Activated T-helper 2 cell treated with anti-CD3 and anti-CD28 coated beads, Interferon-gamma antibody, Interleukin-2, Interleukin-4, amounts not matched to agents 10 μg/mL and 5 μg/mL and 100 μg/mL, durations not matched to agents 14 hours and 24 hours and 36 hours (primary cell): ENCODE results near the gene ITGB1. TPM values are rescaled to one million over a fixed set of nuclear protein-coding genes. Genes with fewer than 3 reads are reported as not detected.
"Not testable (repeated sequence)": the region's sequence is repeated elsewhere in the genome, so short reads cannot be mapped to it uniquely, and the experiment has no call there.

Experiments used
- DNase-seq: peaks from one replicate; pipeline ENCODE4 v3.0.0; 2021; ENCODE audit warnings: low spot score
- H3K27ac Mint-ChIP-seq: one replicate; pipeline ENCODE4 v1.8.0; 2021; ENCODE audit warnings: mixed read lengths
- H3K27me3 Mint-ChIP-seq: one replicate; pipeline ENCODE4 v1.8.0; 2021; ENCODE audit warnings: low read depth, mixed read lengths
- H3K36me3 Mint-ChIP-seq: one replicate; pipeline ENCODE4 v1.8.0; 2021; ENCODE audit warnings: low read depth, mixed read lengths
- H3K4me1 Mint-ChIP-seq: one replicate; pipeline ENCODE4 v1.8.0; 2021; ENCODE audit warnings: low read depth, mixed read lengths
- H3K4me3 Mint-ChIP-seq: one replicate; pipeline ENCODE4 v1.8.0; 2021; ENCODE audit warnings: low read depth, mild to moderate bottlenecking, moderate library complexity, mixed read lengths
- H3K9me3 Mint-ChIP-seq: one replicate; pipeline ENCODE4 v1.8.0; 2021; ENCODE audit warnings: mixed read lengths
- intact Hi-C: fragments of 100-400 bp; cut with micrococcal nuclease; formaldehyde crosslinking; loops from one replicate; pipeline ENCODE4 v1.15.1; 2023
- total RNA-seq: library from RNA; stranded (reverse); gene quantifications from 2 replicates; pipeline ENCODE4 v1.2.3, GENCODE V29; 2022

Gene ITGB1
- 77.8 and 78.7 TPM in 2 replicates for total RNA-seq

DNA sequence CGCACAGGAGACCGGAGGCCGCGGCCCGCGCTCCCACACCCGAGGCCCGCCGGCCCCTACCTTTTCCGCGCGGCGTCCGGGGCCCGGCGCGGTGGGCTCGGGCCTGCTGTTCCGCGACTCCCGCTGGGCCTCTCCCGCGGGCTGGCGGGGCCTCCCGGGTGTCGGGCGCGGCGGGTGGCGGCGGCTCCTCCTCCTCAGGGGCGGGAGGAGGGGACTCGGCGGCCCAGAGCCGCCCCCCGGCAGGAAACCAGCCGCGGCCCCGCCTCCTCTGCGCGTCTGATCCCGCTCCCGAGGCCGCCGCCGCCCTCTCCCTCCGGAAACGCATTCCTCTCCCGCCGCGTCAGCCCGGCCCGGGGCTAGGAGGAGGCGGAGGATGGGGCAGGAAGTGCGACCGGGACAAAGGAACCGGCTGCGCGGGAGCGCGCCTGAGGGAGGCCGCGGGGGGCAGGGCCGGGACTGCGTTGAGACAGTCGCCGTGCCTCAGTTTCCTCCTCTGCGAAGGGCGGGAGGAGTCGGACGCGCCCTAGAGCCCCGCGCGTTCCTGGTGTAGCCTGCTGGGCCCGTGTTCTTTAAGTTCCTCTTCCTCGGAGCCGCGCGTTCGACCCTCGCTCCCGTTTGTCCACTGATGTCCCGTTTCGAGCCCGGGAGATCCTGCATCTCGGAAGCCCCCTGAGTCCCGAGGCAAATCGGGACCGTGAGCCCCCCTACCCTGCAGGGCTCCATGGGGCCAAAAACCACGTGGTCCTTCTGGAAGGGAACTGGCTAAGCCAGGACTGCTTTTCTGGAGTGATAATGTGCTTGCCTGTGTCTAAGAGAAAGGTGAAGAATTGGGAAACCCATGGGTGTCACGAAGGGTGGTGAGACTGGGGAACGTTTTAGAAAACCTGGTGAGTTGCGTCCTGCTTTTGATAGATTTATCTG lies at the start of gene ITGB1:
TSS of gene ITGB1 (minus strand) at position 146 of the 921 bp plus-strand sequence. CDS start 22,672 bp downstream, outside the sequence.
- H3K4me1 Mint-ChIP-seq = peaks cover 45% of the 10 kb centered on the region
- intact Hi-C loops = loop anchor here (1.0 to 5.0 kb wide), 5 partner anchors 22 to 580 kb away; partner anchors contain the start of gene CCDC7
- H3K36me3 Mint-ChIP-seq = peaks cover 7% of the 10 kb centered on the region
- no peaks in the 10 kb centered on the region for H3K9me3 Mint-ChIP-seq
- peak within 1 kb of the TSS; percentile 81 for H3K4me3 Mint-ChIP-seq
- H3K27ac Mint-ChIP-seq = peak within 1 kb of the TSS; percentile 90
- no peaks in the 10 kb centered on the region for H3K27me3 Mint-ChIP-seq
- peak; percentile 79 for DNase-seq

DNA sequence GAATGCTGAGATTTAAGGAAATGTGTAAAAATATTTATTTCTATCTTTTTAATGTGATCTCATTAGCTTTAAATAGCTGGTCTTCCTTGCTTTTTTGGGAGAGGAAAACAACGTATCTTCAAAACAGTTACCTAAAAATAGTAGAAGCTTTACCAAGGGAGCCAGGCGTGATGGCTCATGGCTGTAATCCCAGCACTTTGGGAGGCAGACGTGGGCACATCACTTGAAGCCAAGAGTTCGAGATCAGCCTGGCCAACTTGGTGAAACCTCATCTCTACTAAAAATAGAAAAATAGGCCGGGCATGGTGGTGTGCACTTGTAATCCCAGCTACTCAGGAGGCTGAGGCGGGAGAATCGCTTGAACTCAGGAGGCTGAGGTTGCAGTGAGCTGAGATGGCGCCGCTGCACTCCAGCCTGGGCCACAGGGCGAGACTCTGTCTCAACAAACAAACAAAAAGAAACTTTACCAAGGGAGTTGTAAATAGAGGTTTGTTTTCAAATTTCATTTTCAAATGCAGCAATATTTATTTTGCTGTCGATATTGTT lies 48.4 kb upstream of the ITGB1 start:
- Mint-ChIP-seq H3K4me3 (no peak overlapping the region), H3K27ac (no peak overlapping the region), H3K4me1 (peaks cover 30% of the 10 kb centered on the region), H3K9me3 (no peaks in the 10 kb centered on the region), H3K27me3 (peaks cover 2% of the 10 kb centered on the region), H3K36me3 (no peaks in the 10 kb centered on the region)
- intact Hi-C loops = loop anchor here (5.0 kb wide), 2 partner anchors 246 to 634 kb away; no protein-coding TSS in a partner anchor
- no peak for DNase-seq

DNA sequence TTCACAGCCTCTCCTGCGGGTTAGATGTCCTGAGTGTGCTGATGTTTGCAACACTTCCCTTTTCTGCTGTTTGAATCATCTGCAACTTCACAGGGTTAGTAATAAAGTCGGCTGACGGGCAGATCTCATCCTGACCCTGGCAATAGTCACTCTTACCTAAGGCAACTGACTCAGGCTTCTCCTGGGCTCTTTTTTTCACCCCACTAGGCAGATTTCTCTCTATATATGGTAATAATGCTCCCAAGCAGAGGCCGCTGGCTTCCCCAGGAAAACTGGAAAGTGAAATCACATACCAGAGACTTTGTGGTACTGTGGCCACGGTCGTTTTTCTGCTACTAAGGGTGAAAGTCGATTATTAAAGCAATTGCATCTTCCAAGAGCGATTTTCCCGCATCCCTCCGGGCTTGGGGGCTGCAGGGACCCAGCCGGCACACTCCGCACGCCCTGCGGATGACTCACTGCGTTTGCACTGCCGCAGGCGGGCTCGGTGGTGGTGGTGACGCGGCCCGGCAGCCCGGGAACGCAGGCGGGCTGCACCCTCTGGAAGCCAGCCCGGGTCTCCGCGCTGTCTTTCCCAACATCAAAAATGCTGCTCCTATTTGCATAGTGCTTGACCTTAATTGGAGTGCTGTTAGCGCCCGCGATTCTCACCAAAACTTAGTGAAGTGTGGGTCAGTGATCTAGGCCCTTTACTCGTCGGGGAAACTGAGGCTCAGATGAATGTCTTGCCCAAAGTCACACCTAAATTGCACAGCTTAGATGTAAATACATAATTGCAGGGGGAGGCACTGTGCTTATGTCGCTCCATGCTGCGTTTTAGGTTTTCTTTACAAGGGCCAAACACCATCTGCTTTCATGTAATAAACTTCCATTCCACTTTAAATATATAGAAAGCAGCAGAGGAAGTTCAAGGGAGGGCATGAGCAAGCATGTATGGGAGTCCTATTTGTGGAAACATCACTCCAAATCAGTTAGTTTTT lies 47.6 kb upstream of the ITGB1 start:
- no peak for DNase-seq
- Mint-ChIP-seq H3K27ac (no peak overlapping the region), H3K4me3 (peak overlapping the region; percentile 34), H3K9me3 (no peaks in the 10 kb centered on the region), H3K36me3 (no peaks in the 10 kb centered on the region), H3K27me3 (peaks cover 3% of the 10 kb centered on the region), H3K4me1 (peaks cover 29% of the 10 kb centered on the region)
- intact Hi-C loops = loop anchor here (5.0 kb wide), 2 partner anchors 247 to 633 kb away; no protein-coding TSS in a partner anchor

DNA sequence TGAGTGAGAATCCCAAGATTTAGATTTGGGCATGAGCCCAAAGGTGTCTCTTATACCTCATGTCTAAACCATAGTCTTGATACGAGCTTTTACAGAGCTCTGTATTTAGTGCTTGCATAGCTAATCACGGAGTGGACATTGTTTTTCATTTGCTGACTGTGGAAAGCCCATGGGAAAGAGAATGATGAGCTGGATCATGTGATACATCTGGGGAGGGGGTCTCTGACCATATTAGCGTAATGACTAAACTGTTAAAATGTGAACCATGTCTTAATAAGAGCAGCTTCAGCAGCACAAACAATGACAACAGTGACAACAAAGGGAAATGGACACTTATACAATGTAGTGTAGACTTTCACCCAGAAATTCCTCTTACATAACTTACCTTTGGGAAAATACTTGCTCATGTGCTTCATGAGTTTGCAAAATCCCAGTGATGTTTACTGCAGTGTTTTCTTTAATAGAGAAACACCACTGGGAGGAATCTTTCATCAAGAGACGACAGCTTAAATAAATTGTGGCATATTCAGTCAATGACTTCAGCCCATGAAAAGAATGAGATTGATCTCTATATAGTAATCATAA lies 44.0 kb upstream of the ITGB1 start:
- intact Hi-C loops = no loop called here
- peaks cover 6% of the 10 kb centered on the region for H3K4me1 Mint-ChIP-seq
- peaks cover 2% of the 10 kb centered on the region for H3K27me3 Mint-ChIP-seq
- no peak overlapping the region for H3K4me3 Mint-ChIP-seq
- no peak overlapping the region for H3K27ac Mint-ChIP-seq
- H3K36me3 Mint-ChIP-seq = no peaks in the 10 kb centered on the region
- H3K9me3 Mint-ChIP-seq = no peaks in the 10 kb centered on the region
- DNase-seq = no peak

DNA sequence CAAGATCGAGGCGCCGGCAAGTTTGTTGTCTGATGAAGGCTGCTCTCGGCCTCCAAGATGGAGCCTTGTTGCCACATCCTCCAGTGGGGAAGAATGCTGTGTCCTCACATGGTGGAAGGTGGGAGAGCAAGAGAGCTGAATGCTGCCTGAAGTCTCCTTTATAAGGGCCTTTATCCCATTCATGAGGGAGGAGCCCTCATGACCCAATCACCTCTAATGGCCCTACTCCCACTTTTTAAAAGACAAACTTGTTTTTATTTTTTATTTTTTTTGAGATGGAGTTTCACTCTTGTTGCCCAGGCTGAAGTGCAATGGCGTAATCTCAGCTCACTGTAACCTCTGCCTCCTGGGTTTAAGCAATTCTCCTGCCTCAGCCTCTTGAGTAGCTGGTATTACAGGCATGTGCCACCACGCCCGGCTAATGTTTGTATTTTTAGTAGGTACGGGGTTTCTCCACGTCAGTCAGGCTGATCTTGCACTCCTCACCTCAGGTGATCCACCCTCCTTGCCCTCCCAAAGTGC lies 40.1 kb upstream of the ITGB1 start:
- H3K4me1 Mint-ChIP-seq, H3K9me3 Mint-ChIP-seq, H3K27ac Mint-ChIP-seq, DNase-seq, H3K27me3 Mint-ChIP-seq, H3K4me3 Mint-ChIP-seq, H3K36me3 Mint-ChIP-seq, intact Hi-C loops: not testable (repeated sequence)

DNA sequence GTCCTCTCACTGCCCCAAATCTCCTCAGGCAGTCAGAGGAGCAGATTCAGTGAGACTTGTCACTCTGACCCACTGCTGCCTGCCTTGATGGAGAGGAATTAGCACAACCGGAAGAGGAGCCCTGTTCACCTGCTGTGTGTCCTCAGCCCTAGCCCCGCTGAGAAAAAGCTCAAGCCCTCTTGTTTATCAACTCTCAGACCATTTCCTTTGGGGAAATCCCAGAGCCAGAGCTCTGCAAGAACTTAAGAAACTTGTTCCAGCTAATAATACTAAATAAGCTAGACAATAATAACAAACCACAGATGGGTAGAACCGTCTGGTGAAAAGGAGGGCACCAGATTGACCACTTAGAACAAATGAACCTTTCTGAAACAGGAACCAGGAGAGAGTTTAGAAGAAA lies 37.7 kb upstream of the ITGB1 start:
- Mint-ChIP-seq H3K4me1 (peaks cover 2% of the 10 kb centered on the region), H3K27ac (no peak overlapping the region), H3K9me3 (peaks cover 3% of the 10 kb centered on the region), H3K27me3 (peaks cover 2% of the 10 kb centered on the region), H3K4me3 (no peak overlapping the region), H3K36me3 (no peaks in the 10 kb centered on the region)
- no peak for DNase-seq
- intact Hi-C loops = no loop called here

DNA sequence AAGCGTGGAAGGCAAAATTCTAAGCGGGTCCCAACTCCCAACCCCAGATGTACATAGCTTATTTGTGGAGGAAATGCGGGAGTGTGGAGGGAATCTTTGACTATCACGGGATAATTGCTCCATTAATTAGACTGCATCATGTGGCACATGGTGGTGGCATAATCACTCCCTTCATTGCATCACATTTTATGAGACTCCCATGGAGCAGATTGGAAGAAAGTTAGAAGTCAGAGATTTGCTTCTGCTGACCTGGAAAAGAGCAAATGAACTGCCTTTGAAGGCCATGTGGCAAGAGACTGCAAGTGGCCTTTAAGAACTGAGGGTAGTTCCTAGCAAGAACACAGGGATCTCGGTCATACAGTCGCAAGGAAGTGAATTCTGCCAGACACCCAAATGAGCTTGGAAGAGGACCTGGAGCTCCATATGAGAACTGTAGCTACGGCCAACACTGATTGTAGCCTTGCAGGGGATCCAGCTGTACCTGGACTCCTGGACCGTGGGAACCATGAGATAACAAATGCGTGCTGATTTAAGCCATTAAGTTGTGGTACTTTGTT lies 37.1 kb upstream of the ITGB1 start:
- H3K4me1 Mint-ChIP-seq = peaks cover 2% of the 10 kb centered on the region
- intact Hi-C loops = no loop called here
- H3K27ac Mint-ChIP-seq = no peak overlapping the region
- no peak overlapping the region for H3K4me3 Mint-ChIP-seq
- peaks cover 4% of the 10 kb centered on the region for H3K27me3 Mint-ChIP-seq
- H3K9me3 Mint-ChIP-seq = peaks cover 3% of the 10 kb centered on the region
- no peaks in the 10 kb centered on the region for H3K36me3 Mint-ChIP-seq
- DNase-seq = no peak

DNA sequence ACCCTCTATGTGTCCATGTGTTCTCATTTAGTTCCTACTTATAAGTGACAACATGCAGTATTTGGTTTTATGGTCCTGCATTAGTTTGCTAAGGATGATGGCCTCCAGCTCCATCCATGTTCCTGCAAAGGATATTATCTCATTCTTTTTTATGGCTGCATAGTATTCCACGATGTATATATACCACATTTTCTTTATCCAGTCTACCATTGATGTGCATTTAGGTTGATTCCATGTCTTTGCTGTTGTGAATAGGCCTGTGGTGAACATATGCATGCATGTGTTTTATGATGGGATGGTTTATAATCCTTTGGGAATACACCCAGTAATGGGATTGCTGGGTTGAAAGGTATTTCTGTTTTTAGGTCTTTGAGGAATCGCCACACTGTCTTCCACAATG lies 36.6 kb upstream of the ITGB1 start:
- DNase-seq, intact Hi-C loops, H3K4me1 Mint-ChIP-seq, H3K9me3 Mint-ChIP-seq, H3K36me3 Mint-ChIP-seq, H3K27me3 Mint-ChIP-seq, H3K4me3 Mint-ChIP-seq, H3K27ac Mint-ChIP-seq: not testable (repeated sequence)

DNA sequence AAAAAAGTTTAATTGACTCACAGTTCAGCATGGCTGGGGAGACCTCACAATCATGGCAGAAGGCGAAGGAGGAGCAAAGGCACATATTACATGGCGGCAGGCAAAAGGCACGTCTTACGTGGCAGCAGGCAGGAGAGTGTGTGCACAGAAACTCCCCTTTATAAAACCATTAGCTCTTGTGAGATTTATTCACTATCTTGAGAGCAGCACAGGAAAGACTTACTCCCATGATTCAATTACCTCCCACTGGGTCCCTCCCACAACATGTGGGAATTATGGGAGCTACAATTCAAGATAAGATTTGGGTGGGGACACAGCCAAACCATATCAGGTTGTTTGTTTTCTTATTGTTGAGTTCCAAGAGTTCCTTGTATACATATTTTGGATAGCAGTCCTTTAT lies 34.3 kb upstream of the ITGB1 start:
- H3K9me3 Mint-ChIP-seq, H3K36me3 Mint-ChIP-seq, H3K4me3 Mint-ChIP-seq, H3K27me3 Mint-ChIP-seq, H3K27ac Mint-ChIP-seq, H3K4me1 Mint-ChIP-seq, DNase-seq, intact Hi-C loops: not testable (repeated sequence)

DNA sequence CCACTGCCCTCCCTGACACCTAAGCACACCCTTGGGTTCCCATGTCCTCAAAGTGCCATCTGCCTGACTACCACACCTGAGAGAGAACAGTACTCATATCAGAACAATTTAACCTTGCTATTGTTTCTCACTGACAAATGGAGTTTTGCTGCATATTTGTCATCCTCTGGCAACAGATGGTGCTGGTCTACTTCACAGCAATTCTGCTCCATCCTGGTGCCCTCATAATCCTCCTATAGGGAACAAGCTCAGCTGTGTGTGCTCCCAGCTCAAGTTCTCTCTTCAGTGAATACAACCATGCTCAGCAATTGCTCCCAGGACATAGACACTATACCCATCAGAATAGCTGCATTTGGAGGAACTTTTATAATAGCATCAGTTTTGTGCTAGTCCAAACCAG lies 32.8 kb upstream of the ITGB1 start:
- peaks cover 3% of the 10 kb centered on the region for H3K9me3 Mint-ChIP-seq
- H3K27ac Mint-ChIP-seq = no peak overlapping the region
- H3K36me3 Mint-ChIP-seq = no peaks in the 10 kb centered on the region

DNA sequence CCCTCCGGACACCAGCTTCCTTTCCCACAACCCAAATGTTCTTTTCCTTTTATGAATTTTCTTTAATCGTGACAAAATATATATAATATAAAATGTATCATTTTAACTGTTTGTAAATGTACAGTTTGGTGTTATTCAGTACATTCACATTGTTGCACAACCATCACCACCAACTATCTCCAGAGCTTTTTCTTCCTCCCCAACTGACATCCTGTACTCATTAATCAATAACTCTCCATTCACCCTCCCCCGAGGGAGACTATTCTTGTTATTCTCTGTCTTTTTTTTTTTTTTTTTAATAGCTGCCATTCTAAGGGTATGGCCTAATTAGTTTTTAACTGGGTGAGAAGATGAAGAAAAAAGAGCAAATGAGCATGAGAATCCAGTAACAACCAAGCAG lies 30.6 kb upstream of the ITGB1 start:
- H3K4me3 Mint-ChIP-seq = no peak overlapping the region
- no peak overlapping the region for H3K27ac Mint-ChIP-seq
- intact Hi-C loops = loop anchor here (10.0 kb wide), 1 partner anchor 64 kb away; no protein-coding TSS in a partner anchor
- peaks cover 7% of the 10 kb centered on the region for H3K27me3 Mint-ChIP-seq
- H3K4me1 Mint-ChIP-seq = no peaks in the 10 kb centered on the region
- no peaks in the 10 kb centered on the region for H3K9me3 Mint-ChIP-seq
- H3K36me3 Mint-ChIP-seq = no peaks in the 10 kb centered on the region
- DNase-seq = no peak

More for the DNA sequence above, 32.8 kb upstream of the ITGB1 start:
- peaks cover 5% of the 10 kb centered on the region for H3K27me3 Mint-ChIP-seq
- intact Hi-C loops = no loop called here
- no peak for DNase-seq
- H3K4me3 Mint-ChIP-seq = no peak overlapping the region
- H3K4me1 Mint-ChIP-seq = peaks cover 2% of the 10 kb centered on the region

DNA sequence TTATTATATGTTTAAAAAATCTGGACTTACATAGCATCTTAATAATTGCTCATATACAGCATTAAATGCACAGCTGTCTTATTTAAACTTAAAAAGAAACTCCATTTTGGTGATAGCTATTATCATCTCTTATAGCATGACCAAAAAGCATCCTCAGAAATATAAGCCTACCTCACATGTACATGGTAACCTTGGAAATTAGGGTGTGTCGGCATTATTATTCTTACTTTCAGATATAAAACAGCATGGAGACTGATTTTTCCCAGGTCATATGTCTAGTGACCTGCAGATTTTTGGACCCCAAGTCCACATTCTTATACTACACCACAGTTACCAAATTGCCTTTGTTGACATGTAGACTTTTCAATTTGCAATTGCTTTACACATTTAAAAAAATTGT lies 29.1 kb upstream of the ITGB1 start:
- H3K4me3 Mint-ChIP-seq = no peak overlapping the region
- DNase-seq = no peak
- peaks cover 7% of the 10 kb centered on the region for H3K27me3 Mint-ChIP-seq
- H3K27ac Mint-ChIP-seq = no peak overlapping the region
- intact Hi-C loops = loop anchor here (10.0 kb wide), 1 partner anchor 62 kb away; no protein-coding TSS in a partner anchor
- H3K36me3 Mint-ChIP-seq = no peaks in the 10 kb centered on the region
- H3K9me3 Mint-ChIP-seq = no peaks in the 10 kb centered on the region
- peaks cover 11% of the 10 kb centered on the region for H3K4me1 Mint-ChIP-seq
